ENCODE measurements around the gene OR4D2. TPM values are rescaled to one million over a fixed set of nuclear protein-coding genes. Genes with fewer than 3 reads are reported as not detected.
"Not testable (repeated sequence)": the region's sequence is repeated elsewhere in the genome, so short reads cannot be mapped to it uniquely, and the experiment has no call there.

Gene OR4D2
- not detected for polyA plus RNA-seq (2013, experiment 1 of 2)
- polyA plus RNA-seq (2013, experiment 2 of 2) = not detected

DNA sequence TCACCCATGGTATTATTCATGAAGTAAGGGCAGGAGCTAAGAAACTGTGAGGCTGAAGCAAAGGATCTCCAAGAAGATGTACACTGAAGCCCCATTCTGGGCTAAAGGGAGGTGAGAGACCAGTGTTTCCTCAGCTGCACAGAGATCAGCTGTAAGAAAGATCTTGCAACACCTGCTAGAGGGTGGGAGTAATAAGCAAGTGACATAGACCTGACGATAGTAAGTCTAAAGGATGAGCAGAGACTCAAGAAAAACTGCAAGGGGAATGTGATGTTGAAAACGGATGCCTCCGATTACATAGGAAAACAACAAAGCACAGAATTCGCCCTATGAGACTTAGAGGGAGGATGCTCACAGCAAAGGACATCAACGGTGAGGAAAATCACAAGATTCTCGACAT, at the start of gene OR4D2:
OR4D2 (plus strand) TSS at position 301 of the 400 bp plus-strand sequence. CDS start 2,674 bp downstream, outside the sequence.
- H3K4me3 ChIP-seq (ENCODE audit: low read length) = no peak within 1 kb of the TSS
- no peaks in the 10 kb centered on the region for H3K36me3 ChIP-seq (ENCODE audit: insufficient read depth, low read length)
- H3K4me1 ChIP-seq (ENCODE audit: insufficient read depth, low read length) = no peaks in the 10 kb centered on the region
- peaks cover 60% of the 10 kb centered on the region for H3K27me3 ChIP-seq (ENCODE audit: insufficient read depth, low read length)
- 69% methylated on average over 6 of the region's 6 CpGs for WGBS
- no peak within 1 kb of the TSS for H3K27ac ChIP-seq (ENCODE audit: low read depth, low read length)
- no peaks in the 10 kb centered on the region for H3K9me3 ChIP-seq (ENCODE audit: insufficient read depth, low read depth, low read length)
- no peak within 1 kb of the TSS for H3K9ac ChIP-seq (ENCODE audit: low read depth, low read length)

DNA sequence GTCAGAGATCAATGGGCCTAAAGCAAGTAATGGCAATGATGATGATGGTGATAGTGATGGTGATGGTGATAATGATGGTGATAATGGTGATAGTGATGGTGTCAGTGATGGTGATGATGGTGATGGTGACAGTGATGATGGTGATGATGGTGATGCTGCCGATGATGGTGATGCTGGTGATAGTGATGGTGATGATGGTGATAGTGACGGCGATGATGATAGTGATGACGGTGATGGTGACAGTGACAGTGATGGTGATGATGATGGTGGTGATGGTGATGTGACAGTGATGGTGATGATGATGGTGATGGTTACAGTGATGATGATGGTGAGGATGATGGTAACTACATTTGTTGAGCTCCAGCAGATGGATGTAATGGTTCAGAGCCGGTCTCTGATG, 49.4 kb upstream of the OR4D2 start:
- no peaks in the 10 kb centered on the region for H3K9me3 ChIP-seq (ENCODE audit: insufficient read depth, low read depth, low read length)
- no peak overlapping the region for H3K4me3 ChIP-seq (ENCODE audit: low read length)
- 93% methylated on average over 5 of the region's 5 CpGs for WGBS
- no peaks in the 10 kb centered on the region for H3K36me3 ChIP-seq (ENCODE audit: insufficient read depth, low read length)
- H3K27me3 ChIP-seq (ENCODE audit: insufficient read depth, low read length) = peaks cover 15% of the 10 kb centered on the region; the same call in 1 of the 2 replicates
- H3K27ac ChIP-seq (ENCODE audit: low read depth, low read length) = no peak overlapping the region
- H3K4me1 ChIP-seq (ENCODE audit: insufficient read depth, low read length) = no peaks in the 10 kb centered on the region
- H3K9ac ChIP-seq (ENCODE audit: low read depth, low read length) = no peak overlapping the region

DNA sequence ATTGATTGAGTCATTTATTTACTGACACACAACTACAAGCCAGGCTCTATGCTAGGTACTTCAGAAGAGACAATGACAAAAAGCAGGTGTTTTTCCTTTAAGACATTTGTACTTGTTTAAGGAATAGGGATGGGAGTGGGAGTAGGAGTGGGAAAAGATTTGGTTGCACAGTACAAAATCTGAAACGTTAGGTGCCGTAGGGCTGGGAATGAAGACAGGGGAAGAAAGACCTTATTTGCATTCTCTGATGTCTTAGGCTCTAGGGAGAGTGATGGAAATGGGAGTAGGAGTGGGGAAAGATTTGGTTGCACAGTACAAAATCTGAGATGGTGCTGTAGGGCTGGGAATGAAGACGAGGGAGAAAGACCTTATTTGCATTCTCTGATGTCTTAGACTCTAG, 47.3 kb upstream of the OR4D2 start:
- H3K27me3 ChIP-seq (ENCODE audit: insufficient read depth, low read length) = peaks cover 9% of the 10 kb centered on the region; the same call in 1 of the 2 replicates
- WGBS = 70% methylated on average over 3 of the region's 3 CpGs
- H3K4me1 ChIP-seq (ENCODE audit: insufficient read depth, low read length) = no peaks in the 10 kb centered on the region
- H3K27ac ChIP-seq (ENCODE audit: low read depth, low read length) = no peak overlapping the region
- no peaks in the 10 kb centered on the region for H3K9me3 ChIP-seq (ENCODE audit: insufficient read depth, low read depth, low read length)
- H3K4me3 ChIP-seq (ENCODE audit: low read length) = no peak overlapping the region
- no peak overlapping the region for H3K9ac ChIP-seq (ENCODE audit: low read depth, low read length)
- no peaks in the 10 kb centered on the region for H3K36me3 ChIP-seq (ENCODE audit: insufficient read depth, low read length)

DNA sequence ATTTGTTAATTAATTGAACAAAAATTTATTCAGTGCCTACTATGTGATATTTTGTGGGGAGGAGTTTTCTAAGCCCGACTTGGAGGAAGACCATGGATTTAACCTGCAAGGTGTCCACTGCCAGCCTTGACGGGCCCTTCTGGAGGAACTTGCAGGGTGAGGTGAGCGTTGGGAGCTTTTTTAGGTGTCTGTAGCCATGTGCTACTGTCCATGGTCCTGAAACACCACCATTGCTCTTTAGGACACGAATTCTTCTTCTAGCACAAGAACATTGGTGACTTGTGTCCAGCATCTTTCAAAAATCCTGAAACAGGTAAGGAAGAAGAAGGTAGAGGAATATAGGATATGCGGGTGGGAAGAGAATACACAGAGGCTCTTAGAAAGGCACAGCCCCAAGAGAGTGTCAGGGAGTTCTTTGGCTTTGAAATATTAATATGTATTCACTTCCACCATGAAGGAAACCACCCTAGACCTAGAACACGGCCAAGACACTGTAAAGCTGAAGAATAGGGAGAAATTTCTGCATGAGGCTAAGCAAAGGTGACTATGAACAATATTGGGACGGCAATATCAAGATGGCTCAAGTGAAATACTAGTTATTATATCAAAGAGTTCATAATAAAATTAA, 46.5 kb upstream of the OR4D2 start:
- Histone ChIP-seq H3K9me3 (ENCODE audit: insufficient read depth, low read depth, low read length) (no peaks in the 10 kb centered on the region), H3K4me3 (ENCODE audit: low read length) (no peak overlapping the region), H3K4me1 (ENCODE audit: insufficient read depth, low read length) (no peaks in the 10 kb centered on the region), H3K9ac (ENCODE audit: low read depth, low read length) (no peak overlapping the region), H3K36me3 (ENCODE audit: insufficient read depth, low read length) (no peaks in the 10 kb centered on the region), H3K27ac (ENCODE audit: low read depth, low read length) (no peak overlapping the region), H3K27me3 (ENCODE audit: insufficient read depth, low read length) (peaks cover 9% of the 10 kb centered on the region)
- WGBS = 32% methylated on average over 6 of the region's 7 CpGs

DNA sequence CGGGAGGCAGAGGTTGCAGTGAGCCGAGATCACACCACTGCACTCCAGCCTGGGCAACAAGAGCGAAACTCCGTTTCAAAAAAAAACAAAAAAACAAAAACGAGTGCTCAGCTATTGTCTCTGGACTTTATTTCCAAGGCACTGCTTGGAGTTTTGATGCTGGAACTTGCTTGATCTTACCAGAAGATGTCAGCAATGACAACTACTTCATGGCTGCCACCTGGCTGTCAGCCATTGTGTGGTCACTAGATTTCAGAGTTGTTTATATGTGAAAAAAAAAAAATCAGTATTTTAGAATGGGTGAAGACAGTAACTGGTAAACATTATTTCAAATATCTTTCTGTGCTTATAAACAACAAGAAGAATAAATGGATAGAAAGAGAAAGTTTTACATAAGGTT, 44.9 kb upstream of the OR4D2 start:
- Histone ChIP-seq H3K9me3 (ENCODE audit: insufficient read depth, low read depth, low read length) (no peaks in the 10 kb centered on the region), H3K4me1 (ENCODE audit: insufficient read depth, low read length) (no peaks in the 10 kb centered on the region), H3K36me3 (ENCODE audit: insufficient read depth, low read length) (no peaks in the 10 kb centered on the region), H3K4me3 (ENCODE audit: low read length) (no peak overlapping the region), H3K27me3 (ENCODE audit: insufficient read depth, low read length) (peaks cover 20% of the 10 kb centered on the region), H3K27ac (ENCODE audit: low read depth, low read length) (no peak overlapping the region), H3K9ac (ENCODE audit: low read depth, low read length) (no peak overlapping the region)
- 46% methylated on average over 5 of the region's 5 CpGs for WGBS

DNA sequence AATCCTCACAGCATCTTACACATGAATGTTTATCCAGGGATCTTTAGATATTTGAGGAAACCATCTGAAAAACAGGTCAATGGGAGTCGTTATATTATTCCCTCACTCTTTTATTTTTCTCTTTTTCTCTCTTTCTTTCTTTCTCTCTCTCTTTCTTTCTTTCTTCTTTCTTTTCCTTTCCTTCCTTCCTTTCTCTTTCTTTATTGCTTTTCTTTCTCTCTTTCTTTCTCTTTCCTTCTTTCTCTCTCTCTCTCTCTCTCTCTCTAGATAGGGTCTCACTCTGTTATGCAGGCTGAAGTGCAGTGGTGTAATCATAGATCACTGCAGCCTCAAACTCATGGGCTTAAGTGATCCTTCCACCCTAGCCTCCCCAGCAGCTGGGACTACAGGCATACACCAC, 38.9 kb upstream of the OR4D2 start:
- peaks cover 42% of the 10 kb centered on the region for H3K27me3 ChIP-seq (ENCODE audit: insufficient read depth, low read length)

DNA sequence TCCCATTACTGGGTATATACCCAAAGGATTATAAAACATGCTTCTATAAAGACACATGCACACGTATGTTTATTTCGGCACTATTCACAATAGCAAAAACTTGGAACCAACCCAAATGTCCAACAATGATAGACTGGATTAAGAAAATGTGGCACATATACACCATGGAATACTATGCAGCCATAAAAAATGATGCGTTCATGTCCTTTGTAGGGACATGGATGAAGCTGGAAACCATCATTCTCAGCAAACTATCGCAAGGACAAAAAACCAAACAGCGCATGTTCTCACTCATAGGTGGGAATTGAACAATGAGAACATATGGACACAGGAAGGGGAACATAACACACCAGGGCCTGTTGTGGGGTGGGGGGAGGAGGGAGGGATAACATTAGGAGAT, 34.1 kb upstream of the OR4D2 start:
- not testable (repeated sequence) for H3K4me3 ChIP-seq (ENCODE audit: low read length); H3K9me3 ChIP-seq (ENCODE audit: insufficient read depth, low read depth, low read length); H3K4me1 ChIP-seq (ENCODE audit: insufficient read depth, low read length); H3K27ac ChIP-seq (ENCODE audit: low read depth, low read length); H3K36me3 ChIP-seq (ENCODE audit: insufficient read depth, low read length); H3K9ac ChIP-seq (ENCODE audit: low read depth, low read length)
- 97% methylated on average over 3 of the region's 5 CpGs for WGBS
- peaks cover 49% of the 10 kb centered on the region for H3K27me3 ChIP-seq (ENCODE audit: insufficient read depth, low read length)

More for the DNA sequence above, 38.9 kb upstream of the OR4D2 start:
- no peak overlapping the region for H3K4me3 ChIP-seq (ENCODE audit: low read length)
- WGBS = 58% methylated on average over 1 of the region's 1 CpG
- H3K27ac ChIP-seq (ENCODE audit: low read depth, low read length) = no peak overlapping the region
- no peaks in the 10 kb centered on the region for H3K36me3 ChIP-seq (ENCODE audit: insufficient read depth, low read length)
- no peaks in the 10 kb centered on the region for H3K9me3 ChIP-seq (ENCODE audit: insufficient read depth, low read depth, low read length)
- no peak overlapping the region for H3K9ac ChIP-seq (ENCODE audit: low read depth, low read length)
- no peaks in the 10 kb centered on the region for H3K4me1 ChIP-seq (ENCODE audit: insufficient read depth, low read length)

DNA sequence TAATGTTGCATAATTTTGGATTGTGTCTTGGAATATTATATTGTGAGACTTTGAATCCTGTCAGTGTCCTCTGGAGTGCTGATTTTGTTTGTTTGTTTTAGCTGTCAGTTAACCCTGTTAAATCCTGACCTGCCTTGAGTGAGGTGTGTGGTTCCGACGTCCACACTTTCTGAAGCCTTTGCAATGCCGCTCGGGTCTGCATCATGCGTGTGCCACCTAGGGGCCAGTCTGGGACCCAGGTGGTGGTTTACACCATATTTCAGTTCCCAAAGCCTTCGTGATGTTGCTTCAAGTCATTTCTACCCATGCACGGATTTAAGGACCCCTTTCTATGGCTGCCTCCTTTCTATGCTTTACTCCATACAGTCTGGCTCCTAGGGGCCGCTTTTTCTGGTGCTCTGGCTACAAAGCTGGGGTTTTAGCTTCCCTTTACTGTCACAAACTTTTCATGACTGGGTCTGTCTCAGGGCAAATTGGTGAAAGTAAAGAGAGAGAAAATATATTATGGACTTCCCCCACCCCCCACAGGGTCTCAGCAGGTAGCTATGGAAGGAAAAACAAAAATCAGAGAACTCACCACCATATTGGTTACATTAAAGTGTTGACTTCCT, 30.0 kb upstream of the OR4D2 start:
- H3K27ac ChIP-seq (ENCODE audit: low read depth, low read length) = no peak overlapping the region
- H3K4me1 ChIP-seq (ENCODE audit: insufficient read depth, low read length) = no peaks in the 10 kb centered on the region
- H3K27me3 ChIP-seq (ENCODE audit: insufficient read depth, low read length) = peaks cover 23% of the 10 kb centered on the region
- no peaks in the 10 kb centered on the region for H3K9me3 ChIP-seq (ENCODE audit: insufficient read depth, low read depth, low read length)
- H3K9ac ChIP-seq (ENCODE audit: low read depth, low read length) = no peak overlapping the region
- no peak overlapping the region for H3K4me3 ChIP-seq (ENCODE audit: low read length)
- no peaks in the 10 kb centered on the region for H3K36me3 ChIP-seq (ENCODE audit: insufficient read depth, low read length)
- WGBS = 32% methylated on average over 8 of the region's 8 CpGs

DNA sequence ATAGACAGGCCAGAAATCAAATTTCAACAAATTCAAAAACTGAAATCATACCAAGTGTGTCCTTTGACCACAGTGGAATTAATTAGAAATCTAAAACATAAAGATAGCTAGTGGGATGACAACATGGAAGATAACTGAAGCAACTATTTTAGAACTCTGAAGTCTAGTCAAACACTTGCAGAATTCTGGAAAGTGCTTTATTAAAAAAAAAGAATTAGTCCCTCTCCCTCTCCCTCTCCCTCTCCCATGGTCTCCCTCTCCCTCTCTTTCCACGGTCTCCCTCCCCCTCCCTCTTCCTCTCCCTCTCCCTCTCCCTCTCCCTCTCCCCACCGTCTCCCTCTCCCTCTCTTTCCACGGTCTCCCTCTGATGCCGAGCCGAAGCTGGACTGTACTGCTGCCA, 25.3 kb upstream of the OR4D2 start:
- 77% methylated on average over 5 of the region's 5 CpGs for WGBS
- Histone ChIP-seq H3K27ac (ENCODE audit: low read depth, low read length) (no peak overlapping the region), H3K9ac (ENCODE audit: low read depth, low read length) (no peak overlapping the region), H3K4me1 (ENCODE audit: insufficient read depth, low read length) (no peaks in the 10 kb centered on the region), H3K4me3 (ENCODE audit: low read length) (no peak overlapping the region), H3K9me3 (ENCODE audit: insufficient read depth, low read depth, low read length) (peaks cover 15% of the 10 kb centered on the region; the same call in 1 of the 2 replicates), H3K36me3 (ENCODE audit: insufficient read depth, low read length) (no peaks in the 10 kb centered on the region), H3K27me3 (ENCODE audit: insufficient read depth, low read length) (peaks cover 3% of the 10 kb centered on the region; the same call in 1 of the 2 replicates)

DNA sequence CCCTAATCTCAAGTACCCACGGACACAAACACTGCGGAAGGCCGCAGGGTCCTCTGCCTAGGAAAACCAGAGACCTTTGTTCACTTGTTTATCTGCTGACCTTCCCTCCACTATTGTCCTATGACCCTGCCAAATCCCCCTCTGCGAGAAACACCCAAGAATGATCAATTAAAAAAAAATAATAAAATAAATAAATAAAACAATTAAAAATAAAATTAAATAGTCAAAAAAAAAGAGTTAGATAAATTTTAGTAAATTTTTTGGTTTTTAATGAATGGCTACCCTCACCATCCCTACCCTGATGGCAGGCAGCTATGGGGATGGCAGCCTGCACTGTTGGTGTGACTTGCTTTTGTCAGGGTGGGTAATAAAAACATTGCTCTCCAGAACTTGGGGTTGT, 23.4 kb upstream of the OR4D2 start:
- H3K4me3 ChIP-seq (ENCODE audit: low read length); H3K27ac ChIP-seq (ENCODE audit: low read depth, low read length); H3K4me1 ChIP-seq (ENCODE audit: insufficient read depth, low read length); H3K36me3 ChIP-seq (ENCODE audit: insufficient read depth, low read length); H3K9ac ChIP-seq (ENCODE audit: low read depth, low read length): not testable (repeated sequence)
- Histone ChIP-seq H3K9me3 (ENCODE audit: insufficient read depth, low read depth, low read length) (peaks cover 15% of the 10 kb centered on the region; the same call in 1 of the 2 replicates), H3K27me3 (ENCODE audit: insufficient read depth, low read length) (peaks cover 13% of the 10 kb centered on the region)
- WGBS = 90% methylated on average over 3 of the region's 4 CpGs

DNA sequence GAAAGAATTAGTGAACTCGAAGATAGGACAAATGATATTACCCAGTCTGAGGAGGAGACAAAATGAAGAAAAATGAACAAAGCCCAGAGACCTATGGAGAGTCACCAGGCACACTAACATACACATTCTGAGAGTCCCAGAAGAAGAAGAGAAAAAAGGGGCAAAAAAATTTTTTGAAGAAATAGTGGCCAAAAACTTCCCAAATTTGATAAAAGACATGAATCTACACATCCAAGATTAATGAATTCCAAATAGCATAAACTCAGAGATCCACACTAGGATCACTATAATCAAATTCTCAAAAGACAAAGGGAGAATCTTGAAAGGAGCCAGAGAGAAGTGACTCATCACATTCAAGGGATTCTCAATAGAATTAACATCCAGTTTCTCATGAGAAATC, 22.0 kb upstream of the OR4D2 start:
- Histone ChIP-seq H3K4me3 (ENCODE audit: low read length) (no peak overlapping the region), H3K4me1 (ENCODE audit: insufficient read depth, low read length) (no peaks in the 10 kb centered on the region), H3K36me3 (ENCODE audit: insufficient read depth, low read length) (no peaks in the 10 kb centered on the region), H3K9ac (ENCODE audit: low read depth, low read length) (no peak overlapping the region), H3K27ac (ENCODE audit: low read depth, low read length) (no peak overlapping the region), H3K27me3 (ENCODE audit: insufficient read depth, low read length) (peaks cover 27% of the 10 kb centered on the region), H3K9me3 (ENCODE audit: insufficient read depth, low read depth, low read length) (peaks cover 15% of the 10 kb centered on the region; the same call in 1 of the 2 replicates)
- WGBS = 88% methylated on average over 1 of the region's 1 CpG

Measured in HUES64 (cell line).